Caki2 (cell line): ENCODE data around the gene TRPM1. TPM values are rescaled to one million over a fixed set of nuclear protein-coding genes. Genes with fewer than 3 reads are reported as not detected.
"Not testable (repeated sequence)": the region's sequence is repeated elsewhere in the genome, so short reads cannot be mapped to it uniquely, and the experiment has no call there.

Experiments
- DNase-seq: peaks from one replicate; pipeline ENCODE4 v3.0.0-alpha.2; 2015; ENCODE audit warnings: low read depth
- in situ Hi-C: cut with HindIII; loops from 2 replicates; pipeline ENCODE4 v1.10.0; 2016; ENCODE audit warnings: low sequenced_read_pairs, low pct_unique_long_range_greater_than_20kb, mixed read lengths
- total RNA-seq: library from RNA; depleted of rRNA; stranded (reverse); fragments of >200 nt; shearing (Covaris generic); gene quantifications from 2 replicates; pipeline ENCODE4 v1.2.3, GENCODE V29; 2014; ENCODE audit warnings: low replicate concordance

TRPM1 gene
- total RNA-seq, 1 experiment from 2014 or later = 0.07 TPM

DNA sequence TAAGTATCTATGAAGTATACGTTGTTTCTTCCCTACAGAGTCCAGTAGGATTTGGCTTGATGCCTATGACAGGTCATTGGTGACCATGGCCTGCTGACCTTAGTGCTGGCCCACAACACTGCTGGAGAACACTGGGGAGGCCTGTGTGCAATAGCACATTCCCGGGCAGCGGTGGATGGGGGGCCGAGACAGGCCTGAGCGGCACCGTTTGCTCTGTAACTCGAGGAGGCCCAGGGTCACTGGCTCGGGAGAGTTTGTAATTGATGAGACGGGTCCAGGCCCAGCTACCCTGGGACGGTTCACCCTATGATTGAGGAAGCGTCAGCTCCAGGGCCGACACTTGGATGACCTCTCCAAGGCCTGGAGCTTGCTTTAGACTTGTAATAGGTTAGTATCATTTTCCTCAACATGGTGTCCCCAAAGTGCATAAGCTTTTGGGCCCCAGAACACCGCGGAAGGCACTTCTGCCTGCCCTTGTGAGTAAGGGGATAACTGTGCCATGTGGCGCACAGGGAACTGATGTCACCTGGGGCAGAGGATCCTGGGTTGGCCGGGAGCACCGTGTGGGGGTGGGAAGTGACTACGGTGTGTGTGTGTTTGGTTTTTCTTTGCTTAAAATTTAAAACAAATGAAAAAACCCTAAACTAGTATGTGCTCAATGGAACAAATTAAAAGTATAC is 12.0 kb downstream of the TRPM1 start:
- DNase-seq = no peak
- in situ Hi-C loops = no loop called here

GRCh38 chr15:31088672-31089367 is 12.7 kb downstream of the TRPM1 start:
- DNase-seq = no peak
- in situ Hi-C loops = no loop called here

GRCh38 chr15:31088041-31088440 is 13.5 kb downstream of the TRPM1 start:
- in situ Hi-C loops, DNase-seq: not testable (repeated sequence)

- in situ Hi-C loops = no loop called here
- no peak for DNase-seq
Observed at GRCh38 chr15:31086344-31086743, 15.2 kb downstream of the TRPM1 start.

- DNase-seq = no peak
- in situ Hi-C loops = no loop called here
Observed at GRCh38 chr15:31085359-31085758, 16.2 kb downstream of the TRPM1 start.

- no peak for DNase-seq
- in situ Hi-C loops = no loop called here
Observed at GRCh38 chr15:31084176-31084575, 17.3 kb downstream of the TRPM1 start.

DNA sequence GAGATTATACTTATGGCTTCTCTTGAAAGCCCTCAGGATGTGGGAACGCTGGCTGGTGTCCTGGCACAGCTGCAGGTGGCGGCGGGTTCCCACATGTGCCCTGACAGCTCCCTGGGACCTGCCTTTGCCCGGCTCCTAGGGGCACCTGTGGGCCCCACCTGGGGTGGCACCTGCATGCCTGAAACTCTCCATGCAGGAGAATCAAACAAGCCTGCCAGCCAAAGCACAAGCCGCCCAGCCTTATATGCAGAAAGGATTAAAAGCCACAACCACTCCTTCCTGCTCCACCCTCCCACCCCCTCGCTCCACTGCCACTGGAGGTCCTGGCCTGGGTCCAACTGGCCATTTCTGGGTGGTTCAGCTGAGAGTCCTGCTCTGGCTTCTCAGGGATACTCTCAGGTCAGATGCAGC is 18.1 kb downstream of the TRPM1 start:
- peak; percentile 28 for DNase-seq
- in situ Hi-C loops = no loop called here

DNA sequence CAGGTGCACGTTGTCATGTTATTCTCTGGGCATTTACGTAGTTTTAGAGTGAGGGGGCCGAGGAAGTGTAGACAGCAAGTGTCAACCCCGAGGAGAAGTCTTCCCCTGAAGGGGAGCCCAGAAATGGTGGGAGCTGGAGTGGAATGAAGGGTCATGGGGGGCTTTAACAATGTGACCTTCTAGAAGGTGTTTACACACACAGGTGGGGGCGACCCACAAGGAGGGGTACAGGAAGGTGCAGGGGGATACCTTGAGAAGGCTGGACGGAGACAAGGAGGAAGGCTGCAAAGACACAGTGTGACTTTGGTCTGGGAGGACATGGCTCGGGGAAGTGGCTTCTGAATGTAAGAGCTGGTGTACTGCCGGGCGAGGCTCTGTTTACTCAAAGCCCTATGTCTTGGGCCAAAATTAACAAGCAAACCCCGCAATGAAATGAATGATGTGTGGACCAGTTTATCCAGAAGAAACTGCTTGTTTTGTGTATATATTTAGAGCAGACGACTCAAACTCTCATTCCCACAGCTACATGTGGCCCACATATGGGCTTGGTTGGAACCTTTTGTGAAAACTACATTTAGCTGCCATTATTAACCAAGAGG is 18.7 kb downstream of the TRPM1 start:
- no peak for DNase-seq
- in situ Hi-C loops = no loop called here

- peak; percentile 30 for DNase-seq
- in situ Hi-C loops = no loop called here
Observed at GRCh38 chr15:31081588-31082250, 19.8 kb downstream of the TRPM1 start.

GRCh38 chr15:31081056-31081455 is 20.5 kb downstream of the TRPM1 start:
- peak; percentile 19 for DNase-seq
- in situ Hi-C loops = no loop called here

DNA sequence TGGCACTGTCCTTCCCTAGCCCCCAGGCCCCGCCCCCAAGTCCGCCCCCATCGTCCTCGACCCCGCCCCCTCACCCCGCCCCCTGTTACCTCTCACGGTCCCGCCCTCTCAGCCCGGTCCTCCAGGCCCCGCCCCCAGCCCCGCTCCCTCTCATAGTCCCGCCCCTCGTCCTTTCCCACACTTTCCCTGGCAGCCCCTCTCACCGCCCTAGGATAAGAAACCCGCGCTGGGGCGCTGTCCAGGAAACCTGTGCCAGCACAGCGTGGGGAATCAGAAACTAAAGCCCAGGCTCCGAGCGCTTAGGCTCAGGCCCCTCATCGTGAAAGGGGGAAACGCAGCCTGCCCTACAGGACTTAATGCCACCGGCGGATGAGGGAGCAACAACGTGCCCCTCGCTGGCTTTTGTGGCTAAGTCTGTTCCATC is 20.9 kb downstream of the TRPM1 start:
- DNase-seq = peak; percentile 64
- in situ Hi-C loops = no loop called here

- no peak for DNase-seq
Observed at GRCh38 chr15:31079519-31079918, 22.0 kb downstream of the TRPM1 start.

DNA sequence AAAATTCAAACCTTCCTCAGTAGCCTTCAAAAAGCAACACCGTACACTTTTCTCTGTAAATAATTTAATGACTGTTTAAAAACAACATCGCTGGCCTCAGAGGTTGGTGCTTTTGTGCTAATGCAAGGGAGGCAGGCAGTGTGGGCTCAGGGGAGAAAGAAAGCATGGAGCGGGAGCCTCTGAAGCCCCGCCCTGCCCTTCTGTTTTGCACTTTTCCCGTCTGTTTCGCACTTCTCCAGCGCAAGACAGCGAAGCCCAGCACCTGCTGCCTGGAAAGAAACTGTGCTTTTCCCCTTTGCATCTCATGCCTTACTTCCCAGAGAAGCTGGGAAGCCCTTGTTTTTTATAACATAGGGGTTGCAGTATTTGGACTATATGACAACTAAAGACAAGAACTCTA is 23.1 kb downstream of the TRPM1 start:
- no peak for DNase-seq
- in situ Hi-C loops = no loop called here

More at GRCh38 chr15:31079519-31079918, 22.0 kb downstream of the TRPM1 start:
- in situ Hi-C loops = no loop called here

- in situ Hi-C loops = no loop called here
- DNase-seq = no peak
Observed at GRCh38 chr15:31077941-31078340, 23.6 kb downstream of the TRPM1 start.

DNA sequence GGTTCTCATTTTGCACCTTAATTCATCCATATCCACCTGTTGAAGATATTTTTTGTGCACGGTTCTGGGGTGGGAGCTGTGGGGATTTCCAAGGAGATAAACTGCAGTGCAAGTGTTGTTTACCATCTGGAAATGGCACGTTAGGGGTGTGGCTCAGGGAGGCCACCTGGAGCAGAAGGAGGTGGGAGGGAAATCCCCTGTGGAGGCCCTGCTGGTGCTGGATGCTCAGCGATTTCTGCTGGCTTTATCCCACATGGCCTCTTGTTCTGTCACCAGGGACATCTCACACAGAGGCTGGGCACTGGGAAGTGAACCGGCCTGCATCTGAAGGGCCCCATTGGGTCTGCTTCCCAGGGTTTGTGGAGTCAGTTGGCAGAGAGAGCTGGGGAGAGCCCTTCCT is 24.3 kb downstream of the TRPM1 start:
- in situ Hi-C loops = no loop called here
- DNase-seq = no peak

- in situ Hi-C loops = no loop called here
- no peak for DNase-seq
Observed at GRCh38 chr15:31074321-31074720, 27.2 kb downstream of the TRPM1 start.

DNA sequence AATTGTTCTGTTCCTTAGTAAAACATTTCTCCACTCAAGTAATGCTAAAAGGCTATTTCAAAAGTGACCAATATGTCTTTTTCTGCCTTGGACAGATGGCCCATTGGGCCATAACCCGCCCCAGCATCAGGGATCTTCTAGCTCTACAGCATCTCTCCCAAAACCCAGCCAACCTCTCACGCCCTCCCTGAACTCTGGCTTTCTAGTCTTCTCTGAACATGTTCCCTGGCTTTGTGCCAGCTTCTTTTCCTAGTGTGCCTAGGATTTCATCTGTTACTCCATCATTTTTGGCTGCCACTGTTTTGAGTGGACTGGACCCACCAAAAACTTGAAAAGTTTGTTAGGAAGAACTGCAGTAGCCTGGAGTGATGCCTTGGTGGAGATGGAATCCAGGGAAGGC is 30.7 kb downstream of the TRPM1 start:
- in situ Hi-C loops = no loop called here
- DNase-seq = no peak

DNA sequence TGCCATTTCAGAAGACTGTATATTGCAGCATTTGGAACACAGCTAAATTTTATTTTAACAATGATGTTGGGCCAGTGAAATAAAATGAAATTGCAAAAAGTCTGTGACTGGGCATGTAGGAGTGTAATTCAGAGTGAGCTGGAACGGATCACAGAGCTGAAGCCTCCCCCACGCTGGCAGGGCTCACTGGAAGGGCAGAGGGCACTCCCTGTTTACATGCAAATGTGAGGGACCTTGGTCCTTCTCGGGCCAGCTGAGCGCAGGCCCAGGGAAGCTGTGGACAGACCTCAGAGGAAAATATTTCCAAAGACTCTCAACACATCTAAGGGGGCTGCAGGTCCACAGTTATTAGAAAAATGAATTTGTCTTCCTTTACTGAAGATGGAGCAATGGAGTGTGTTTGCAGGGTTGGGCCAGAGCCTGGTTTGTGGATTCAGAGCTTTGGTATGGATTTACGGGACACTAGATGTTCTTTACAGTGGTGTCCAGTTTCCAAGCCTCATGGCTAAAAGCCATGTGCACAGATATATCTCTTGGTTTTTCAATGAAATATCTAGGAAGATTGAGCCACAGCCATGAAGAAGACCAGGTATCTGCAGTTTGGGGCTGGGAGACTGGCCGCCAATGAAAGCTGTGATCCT is 32.0 kb downstream of the TRPM1 start:
- in situ Hi-C loops = no loop called here
- DNase-seq = no peak
